Activated naive CD4-positive, alpha-beta T cell (primary cell): ENCODE data around the gene PIP4K2B.

ENCODE experiments used
- DNase-seq, 4 experiments: peaks; one replicate each; lab custom pipeline; 2025; lab: John Stamatoyannopoulos, UW

Gene PIP4K2B

DNA sequence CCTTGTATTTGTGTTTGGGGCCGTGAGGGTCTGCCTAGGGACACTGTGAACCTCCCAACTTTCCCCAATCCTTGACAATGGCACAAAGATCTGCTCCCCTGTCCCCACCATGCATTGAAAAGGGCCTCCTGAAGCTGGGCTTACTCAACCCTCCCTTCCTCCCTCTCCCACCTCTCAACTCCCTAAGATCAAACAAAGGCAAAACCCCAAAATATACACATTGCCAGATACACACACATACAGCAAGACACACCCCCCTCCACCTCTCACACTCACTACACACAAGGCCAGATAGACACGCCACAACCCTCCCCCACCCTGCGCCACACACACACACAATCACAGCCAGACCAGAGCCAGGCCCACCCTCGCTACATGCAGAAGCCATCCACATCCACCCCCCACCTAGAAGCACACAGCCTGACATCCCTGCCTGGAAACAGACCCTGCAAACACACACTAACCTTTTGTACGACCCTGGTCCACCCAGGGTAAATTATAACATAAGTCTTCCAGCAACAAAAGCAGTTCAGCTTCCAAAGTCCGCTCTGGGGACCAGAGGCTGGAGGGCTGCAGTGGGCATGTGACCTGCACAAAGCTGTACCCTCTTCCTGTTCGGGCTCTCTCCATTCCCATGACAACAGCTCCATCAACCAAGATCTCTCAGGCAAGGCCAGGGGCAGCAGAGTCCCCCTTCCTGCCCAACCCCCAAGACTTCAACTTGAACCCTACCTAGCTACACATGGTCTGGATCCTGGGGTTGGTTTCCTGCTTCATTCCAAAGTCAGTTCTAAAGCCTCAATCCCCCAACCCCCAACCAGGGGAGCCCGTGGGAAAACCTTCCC lies 53.1 kb downstream of the PIP4K2B start:
- no peak for DNase-seq

DNA sequence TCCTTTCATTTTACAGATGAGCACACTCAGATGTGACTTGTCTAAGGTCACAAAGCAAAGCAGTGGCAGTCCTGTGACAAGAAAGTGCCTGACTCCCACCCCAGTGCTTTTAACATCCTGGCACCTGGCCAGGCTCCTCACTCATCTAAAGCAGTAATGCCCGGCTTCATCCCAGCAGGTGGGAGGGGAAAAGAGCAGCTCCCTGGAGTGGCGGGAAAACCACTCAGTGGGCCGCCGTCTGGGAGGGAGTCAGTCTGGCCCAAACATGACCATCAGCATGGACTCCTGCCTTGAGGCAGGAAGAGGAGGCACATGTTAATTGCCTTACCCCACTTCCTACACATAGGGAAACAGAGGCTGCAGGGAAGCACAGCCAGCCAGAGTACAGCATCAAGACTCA lies 53.8 kb downstream of the PIP4K2B start:
- no peak for DNase-seq

DNA sequence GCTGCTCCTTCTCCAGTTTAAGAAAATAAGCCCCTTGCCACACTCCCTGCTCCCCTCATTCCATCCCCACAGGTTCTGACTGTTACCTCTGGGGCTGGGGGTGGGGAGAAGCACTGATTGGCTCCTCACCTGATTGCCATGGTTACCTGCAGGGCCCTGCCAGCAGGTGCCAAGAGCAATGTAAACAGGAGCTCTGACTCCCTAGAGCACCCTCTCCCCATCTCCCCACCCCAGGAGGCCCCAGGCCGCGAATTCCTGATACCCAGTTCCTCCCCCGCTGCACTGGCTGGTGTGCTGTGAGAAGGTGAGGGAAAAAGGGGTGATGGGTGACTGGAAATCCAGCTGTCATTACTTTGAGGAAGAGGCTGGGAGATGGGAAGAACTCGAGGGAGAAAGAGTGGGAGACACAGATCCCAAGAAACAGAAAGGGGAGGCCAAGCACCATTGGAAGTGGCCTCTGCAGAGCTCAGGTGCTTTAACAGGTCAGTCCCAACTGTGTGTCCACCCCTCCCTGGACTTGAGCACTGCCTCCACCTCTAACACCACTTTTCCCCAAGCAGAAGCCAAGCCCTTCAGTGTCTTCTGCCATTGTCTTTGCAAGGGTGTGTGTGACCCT lies 55.7 kb downstream of the PIP4K2B start:
- DNase-seq = no peak

GRCh38 chr17:38742411-38743308 lies 56.7 kb downstream of the PIP4K2B start:
- DNase-seq = no peak

GRCh38 chr17:38741921-38742410 lies 57.4 kb downstream of the PIP4K2B start:
- no peak for DNase-seq

- DNase-seq = no peak
Observed at GRCh38 chr17:38741461-38741860, 57.9 kb downstream of the PIP4K2B start.

DNA sequence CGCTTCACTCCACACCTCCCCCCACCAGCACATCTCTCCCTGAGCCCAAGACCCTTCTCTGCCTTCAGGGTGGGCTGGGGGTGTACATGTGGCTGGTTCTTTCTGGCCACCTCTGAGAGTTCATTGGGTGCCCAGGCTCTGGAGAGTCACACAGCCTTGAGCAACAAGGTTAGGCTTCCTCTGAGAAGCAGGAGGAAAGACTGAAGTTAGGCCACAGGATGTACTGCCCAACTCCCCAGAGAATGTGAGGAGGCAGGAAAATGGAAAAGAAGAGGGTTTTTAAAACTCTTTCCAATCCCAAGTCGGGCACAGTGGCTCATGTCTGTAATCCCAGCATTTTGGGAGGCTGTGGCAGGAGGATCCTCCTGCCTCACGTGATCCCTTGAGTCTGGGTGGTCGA lies 58.5 kb downstream of the PIP4K2B start:
- DNase-seq = no peak

DNA sequence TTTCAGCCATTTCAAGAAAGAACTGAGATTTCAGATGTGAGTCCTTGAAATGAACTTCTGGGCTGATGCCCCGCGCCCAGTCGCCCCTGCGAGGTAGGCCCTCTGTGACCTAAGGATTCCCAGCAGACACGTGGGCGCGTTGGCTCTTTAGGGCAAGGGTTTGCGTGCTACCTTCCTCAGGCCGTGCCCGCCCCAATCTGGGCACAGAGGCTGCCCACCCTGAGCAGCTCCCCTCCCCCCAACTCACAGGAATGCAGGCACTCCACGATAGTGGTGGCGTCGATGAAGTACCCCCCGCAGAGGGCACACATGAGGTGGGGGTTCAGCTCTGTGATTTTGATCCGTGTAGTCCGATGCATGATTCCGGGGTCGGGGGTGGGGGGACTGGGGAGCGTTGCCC lies 59.3 kb downstream of the PIP4K2B start:
- DNase-seq = no peak

- DNase-seq = no peak
Observed at GRCh38 chr17:38739305-38739704, 60.1 kb downstream of the PIP4K2B start.

- DNase-seq = no peak
Observed at GRCh38 chr17:38738686-38739085, 60.7 kb downstream of the PIP4K2B start.

DNA sequence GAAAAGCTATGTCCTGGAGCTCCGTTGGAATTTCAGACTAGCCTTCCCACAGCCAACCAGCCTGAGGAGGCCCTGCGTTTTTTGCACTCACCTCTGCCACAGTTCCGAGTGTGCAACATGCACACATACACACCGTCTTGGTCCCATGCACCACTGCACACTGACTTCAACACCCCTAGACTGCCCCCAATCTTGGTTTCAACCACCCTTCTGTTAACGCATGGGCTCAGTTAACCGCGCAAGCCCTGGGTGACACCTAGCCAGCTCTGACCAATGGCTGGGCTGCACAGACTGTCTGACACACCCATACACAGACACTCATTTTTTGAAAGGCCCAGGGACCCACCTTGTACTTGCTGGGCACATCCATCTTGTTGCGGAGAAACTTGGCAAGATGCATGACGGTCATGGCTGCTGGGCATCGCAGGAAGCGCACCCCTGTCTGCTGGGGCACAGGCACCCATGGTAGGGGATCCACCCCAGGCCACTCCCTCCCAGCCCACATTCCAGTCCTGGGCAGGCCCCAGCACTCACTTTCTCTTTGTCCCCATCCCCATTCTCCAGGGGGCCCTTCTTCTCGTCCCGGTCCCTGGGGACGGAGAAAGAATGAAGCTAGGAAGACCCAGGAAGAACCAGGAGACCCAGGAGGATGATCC lies 61.2 kb downstream of the PIP4K2B start:
- DNase-seq = no peak

DNA sequence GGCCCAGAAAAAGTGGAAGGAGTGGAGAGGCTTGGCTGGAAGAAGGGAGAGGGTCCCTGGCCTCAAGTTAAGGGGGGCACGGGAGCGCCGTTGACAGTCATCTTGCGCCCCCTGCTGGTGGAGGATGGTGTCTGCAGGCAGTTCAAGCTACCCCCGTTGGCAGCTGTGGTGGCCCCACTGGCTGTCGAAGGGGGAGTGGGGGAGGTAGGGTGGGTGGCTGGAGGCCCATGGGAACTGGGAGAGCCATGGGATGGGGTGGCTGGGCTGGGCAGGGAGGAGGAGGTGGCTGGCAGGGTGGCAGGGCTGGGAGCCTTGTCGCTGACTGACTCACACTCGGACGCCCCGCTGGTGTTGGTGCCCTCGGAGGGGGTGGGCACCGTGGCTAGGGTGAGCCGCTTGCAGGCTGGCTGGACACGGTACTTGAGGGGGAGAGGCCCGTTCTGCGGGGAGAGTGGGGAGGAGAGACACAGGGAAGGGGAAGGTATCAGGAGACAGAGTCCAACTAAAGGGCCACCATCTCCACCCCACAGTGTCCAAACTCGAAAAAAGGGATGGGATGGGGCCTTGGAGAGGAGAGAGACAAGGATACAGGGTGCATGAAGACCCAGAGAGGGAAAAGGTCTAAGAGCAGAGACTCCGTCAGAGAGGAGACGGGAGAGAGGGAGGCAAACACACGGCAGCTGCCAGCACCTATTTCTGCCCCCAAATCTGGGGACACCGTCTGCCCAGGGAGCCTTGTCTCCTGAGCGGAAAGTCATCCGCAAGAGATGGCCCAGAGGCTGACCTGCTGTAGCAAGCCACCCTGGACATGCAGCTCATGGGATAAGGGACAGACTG lies 64.0 kb downstream of the PIP4K2B start:
- DNase-seq = peak; percentile 54 to 70 (median 61)

GRCh38 chr17:38733982-38734973 lies 65.1 kb downstream of the PIP4K2B start:
- peak in 1 of 4 experiments; percentile 35 for DNase-seq

- DNase-seq = no peak
Observed at GRCh38 chr17:38733282-38733981, 65.9 kb downstream of the PIP4K2B start.

DNA sequence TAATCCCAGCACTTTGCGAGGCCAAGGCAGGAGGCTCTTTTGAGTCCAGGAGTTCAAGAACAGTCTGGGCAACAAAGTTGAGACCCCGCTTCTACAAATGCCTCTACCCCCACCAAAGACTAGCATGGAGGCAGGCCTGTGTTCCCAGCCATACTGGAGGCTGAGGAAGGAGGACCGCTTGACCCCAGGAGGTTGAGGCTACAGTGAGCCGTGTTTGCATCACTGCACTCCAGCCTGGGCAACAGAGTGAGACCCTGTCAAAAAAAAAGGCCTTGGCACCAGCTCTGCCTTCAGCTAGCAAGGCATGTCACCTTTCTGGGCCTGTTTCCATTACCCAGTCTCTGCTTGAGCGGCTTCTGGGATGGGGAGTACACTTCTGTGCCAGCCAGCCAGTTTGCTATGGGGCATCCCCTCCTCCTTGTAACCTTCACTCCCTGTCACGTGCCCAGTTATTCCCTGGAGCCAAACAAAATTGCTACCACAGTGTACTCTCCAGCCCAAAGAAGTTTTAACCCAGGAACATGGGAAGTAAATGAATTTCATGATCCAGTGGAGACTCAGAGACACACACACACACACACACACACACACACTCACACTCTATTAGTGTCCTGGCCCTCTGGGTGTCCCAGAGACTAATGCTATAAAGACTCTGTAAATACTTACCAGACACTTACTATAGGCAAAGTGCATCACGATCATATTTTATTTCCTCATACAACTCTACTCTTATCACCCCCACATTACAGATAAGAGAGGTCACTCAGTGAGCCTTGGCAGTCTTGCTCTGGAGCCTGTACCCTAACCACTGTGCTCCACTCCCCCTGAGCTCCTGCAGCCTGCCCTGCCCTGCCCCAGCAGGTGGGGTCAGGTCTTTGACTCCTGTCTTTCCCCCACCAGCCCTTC lies 66.7 kb downstream of the PIP4K2B start:
- no peak for DNase-seq

- no peak for DNase-seq
Observed at GRCh38 chr17:38731526-38732294, 67.6 kb downstream of the PIP4K2B start.
